Measurements from ENCODE around the gene C16orf87.
A peak's percentile ranks its signal among the peaks of the same experiment; 100 is the strongest.

Gene C16orf87

GRCh38 chr16:46782320-46782719 lies 48.7 kb downstream of the C16orf87 start (continued):
- TF ChIP-seq POU6F1 (CRISPR knock-in tag; IDR thresholded peaks at IDR 0.05; ENCODE audit: borderline replicate concordance, low read depth) (no peak), PATZ1 (CRISPR knock-in tag; IDR thresholded peaks at IDR 0.05; ENCODE audit: borderline replicate concordance) (no peak), ISL1 (CRISPR knock-in tag; IDR thresholded peaks at IDR 0.05) (no peak)

- no peak for ATAC-seq
- TF ChIP-seq ZC3H10 (CRISPR knock-in tag; IDR thresholded peaks at IDR 0.05) (no peak), SNAI2 (CRISPR knock-in tag; IDR thresholded peaks at IDR 0.05) (no peak), ISL1 (CRISPR knock-in tag; IDR thresholded peaks at IDR 0.05) (no peak), ARNTL (CRISPR knock-in tag; IDR thresholded peaks at IDR 0.05; ENCODE audit: borderline replicate concordance, low read depth) (no peak), CSRNP3 (CRISPR knock-in tag; IDR thresholded peaks at IDR 0.05) (no peak), ZNF565 (CRISPR knock-in tag; conservative IDR thresholded peaks at IDR 0.05; ENCODE audit: low read depth) (no peak)
These were observed 53.2 kb downstream of the C16orf87 start for GRCh38 chr16:46777804-46778203.

GRCh38 chr16:46775214-46775613 lies 55.8 kb downstream of the C16orf87 start:
- peak; percentile 90 for ATAC-seq

More at GRCh38 chr16:46775214-46775613, 55.8 kb downstream of the C16orf87 start:
- no peak for TF ChIP-seq PATZ1 (CRISPR knock-in tag; IDR thresholded peaks at IDR 0.05; ENCODE audit: borderline replicate concordance)
- TF ChIP-seq PPARA (CRISPR knock-in tag; IDR thresholded peaks at IDR 0.05; ENCODE audit: borderline replicate concordance) = no peak
- no peak for TF ChIP-seq ARNTL (CRISPR knock-in tag; IDR thresholded peaks at IDR 0.05; ENCODE audit: borderline replicate concordance, low read depth)
- no peak for TF ChIP-seq GLIS3 (CRISPR knock-in tag; IDR thresholded peaks at IDR 0.05)
- no peak for TF ChIP-seq TCF4 (CRISPR knock-in tag; IDR thresholded peaks at IDR 0.05; ENCODE audit: borderline replicate concordance)
- TF ChIP-seq ISL1 (CRISPR knock-in tag; IDR thresholded peaks at IDR 0.05) = no peak
- no peak for TF ChIP-seq CSRNP3 (CRISPR knock-in tag; IDR thresholded peaks at IDR 0.05)
- no peak for TF ChIP-seq CREB5 (CRISPR knock-in tag; IDR thresholded peaks at IDR 0.05; ENCODE audit: low read depth)
- no peak for TF ChIP-seq SNAI2 (CRISPR knock-in tag; IDR thresholded peaks at IDR 0.05)
- no peak for TF ChIP-seq OSR1 (CRISPR knock-in tag; IDR thresholded peaks at IDR 0.05)
- TF ChIP-seq ZNF70 (CRISPR knock-in tag; IDR thresholded peaks at IDR 0.05) = no peak
- TF ChIP-seq ZFP3 (CRISPR knock-in tag; IDR thresholded peaks at IDR 0.05) = no peak
- no peak for TF ChIP-seq ZNF8 (CRISPR knock-in tag; IDR thresholded peaks at IDR 0.05)
- no peak for TF ChIP-seq ZNF565 (CRISPR knock-in tag; conservative IDR thresholded peaks at IDR 0.05; ENCODE audit: low read depth)
- no peak for TF ChIP-seq TOX (CRISPR knock-in tag; IDR thresholded peaks at IDR 0.05; ENCODE audit: borderline replicate concordance)
- TF ChIP-seq TSHZ2 (CRISPR knock-in tag; IDR thresholded peaks at IDR 0.05) = no peak
- no peak for TF ChIP-seq BACH2 (CRISPR knock-in tag; IDR thresholded peaks at IDR 0.05; ENCODE audit: borderline replicate concordance)
- no peak for TF ChIP-seq RARB (CRISPR knock-in tag; IDR thresholded peaks at IDR 0.05)
- TF ChIP-seq ZFP30 (CRISPR knock-in tag; IDR thresholded peaks at IDR 0.05) = no peak
- no peak for TF ChIP-seq ESRRG (CRISPR knock-in tag; IDR thresholded peaks at IDR 0.05)
